ENCODE measurements around the gene ARFIP1.

ARFIP1 gene

GRCh38 chr4:152773953-152774352 lies 5.8 kb upstream of the ARFIP1 start:
- no peak for DNase-seq (ENCODE audit: insufficient read length, low spot score)
- no peak for TF ChIP-seq POLR2A (IDR thresholded peaks at IDR 0.05; ENCODE audit: low read depth, low read length)
- FAIRE-seq: no peak

- FAIRE-seq (no peak), DNase-seq (ENCODE audit: insufficient read length, low spot score) (no peak)
- TF ChIP-seq POLR2A (IDR thresholded peaks at IDR 0.05; ENCODE audit: low read depth, low read length): no peak
Observed at GRCh38 chr4:152776352-152776751, 3.4 kb upstream of the ARFIP1 start.

- FAIRE-seq (no peak), DNase-seq (ENCODE audit: insufficient read length, low spot score) (no peak)
- no peak for TF ChIP-seq POLR2A (IDR thresholded peaks at IDR 0.05; ENCODE audit: low read depth, low read length)
Observed at GRCh38 chr4:152777488-152777887, 2.3 kb upstream of the ARFIP1 start.

- FAIRE-seq: no peak
- no peak for TF ChIP-seq POLR2A (IDR thresholded peaks at IDR 0.05; ENCODE audit: low read depth, low read length)
- peak; percentile 4 for DNase-seq (ENCODE audit: insufficient read length, low spot score)
Observed at GRCh38 chr4:152778656-152779512, 870 bp upstream of the ARFIP1 start.

DNA sequence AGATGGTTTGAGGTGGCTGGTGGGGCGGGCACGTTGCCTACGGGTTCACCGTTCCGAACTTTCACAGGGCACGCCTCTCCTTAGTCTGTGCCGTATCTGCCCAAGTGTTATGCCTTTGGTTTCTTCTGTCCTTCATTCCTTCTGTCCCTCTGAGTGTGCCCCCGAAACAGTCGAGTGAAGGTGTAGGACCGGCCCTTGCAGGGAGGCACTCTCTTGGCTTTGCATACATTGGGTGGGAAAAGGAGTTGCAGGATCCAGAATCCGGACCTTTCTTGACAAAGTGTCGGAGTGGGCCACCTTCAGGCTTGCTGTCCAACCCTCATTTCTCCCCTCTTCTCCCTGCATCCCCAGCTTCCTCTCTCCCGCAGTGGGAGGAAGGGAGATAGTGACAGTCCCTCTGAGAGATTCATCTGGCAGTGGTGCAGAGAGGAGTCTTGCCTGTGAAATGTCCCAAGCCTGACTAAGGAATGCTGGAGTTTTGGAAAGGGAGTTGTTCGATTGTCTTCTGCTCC lies 569 bp downstream of the ARFIP1 start:
- no peak for FAIRE-seq
- DNase-seq (ENCODE audit: insufficient read length, low spot score): peak; percentile 4
- no peak for TF ChIP-seq POLR2A (IDR thresholded peaks at IDR 0.05; ENCODE audit: low read depth, low read length)

DNA sequence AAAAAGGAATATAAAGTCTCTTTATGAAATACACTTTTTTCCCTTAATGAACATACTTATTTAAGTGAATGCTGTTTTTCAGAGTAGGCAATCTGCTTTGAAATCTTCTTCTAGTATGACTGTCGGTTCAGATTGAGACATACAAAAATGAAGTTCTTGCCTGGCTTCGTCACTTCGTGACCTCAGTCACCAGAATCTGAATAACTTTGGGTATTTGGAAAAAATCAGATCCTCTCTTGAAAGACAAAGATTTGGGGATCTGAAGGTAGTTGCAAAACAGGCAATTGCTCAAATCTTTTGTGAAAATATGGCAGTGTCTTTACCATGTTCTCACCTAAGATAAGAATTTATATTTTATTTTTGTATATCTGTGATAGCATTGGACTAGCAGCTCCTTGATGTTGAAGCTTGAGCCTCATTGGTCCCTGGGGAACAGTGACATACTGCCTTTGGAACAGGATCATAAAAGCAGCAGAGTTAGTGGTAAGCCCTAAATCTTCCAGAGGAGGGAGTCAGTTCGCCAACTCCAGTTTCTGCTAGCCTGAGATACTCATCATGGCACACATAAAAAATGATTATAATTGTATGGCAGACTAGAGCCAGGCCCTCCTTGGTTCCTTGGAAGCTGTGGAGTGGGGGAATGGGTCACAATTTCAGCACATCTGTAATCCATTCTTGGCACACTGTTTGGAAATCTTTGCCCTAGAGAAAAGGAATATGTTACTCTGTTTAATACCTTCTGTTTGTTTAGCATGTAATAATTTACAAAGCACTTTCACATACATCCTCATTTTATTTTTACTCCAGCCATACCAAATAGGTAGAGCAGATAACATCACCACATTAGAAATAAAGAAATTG lies 5.0 kb downstream of the ARFIP1 start:
- no peak for TF ChIP-seq POLR2A (IDR thresholded peaks at IDR 0.05; ENCODE audit: low read depth, low read length)
- DNase-seq (ENCODE audit: insufficient read length, low spot score) (no peak), FAIRE-seq (no peak)

DNA sequence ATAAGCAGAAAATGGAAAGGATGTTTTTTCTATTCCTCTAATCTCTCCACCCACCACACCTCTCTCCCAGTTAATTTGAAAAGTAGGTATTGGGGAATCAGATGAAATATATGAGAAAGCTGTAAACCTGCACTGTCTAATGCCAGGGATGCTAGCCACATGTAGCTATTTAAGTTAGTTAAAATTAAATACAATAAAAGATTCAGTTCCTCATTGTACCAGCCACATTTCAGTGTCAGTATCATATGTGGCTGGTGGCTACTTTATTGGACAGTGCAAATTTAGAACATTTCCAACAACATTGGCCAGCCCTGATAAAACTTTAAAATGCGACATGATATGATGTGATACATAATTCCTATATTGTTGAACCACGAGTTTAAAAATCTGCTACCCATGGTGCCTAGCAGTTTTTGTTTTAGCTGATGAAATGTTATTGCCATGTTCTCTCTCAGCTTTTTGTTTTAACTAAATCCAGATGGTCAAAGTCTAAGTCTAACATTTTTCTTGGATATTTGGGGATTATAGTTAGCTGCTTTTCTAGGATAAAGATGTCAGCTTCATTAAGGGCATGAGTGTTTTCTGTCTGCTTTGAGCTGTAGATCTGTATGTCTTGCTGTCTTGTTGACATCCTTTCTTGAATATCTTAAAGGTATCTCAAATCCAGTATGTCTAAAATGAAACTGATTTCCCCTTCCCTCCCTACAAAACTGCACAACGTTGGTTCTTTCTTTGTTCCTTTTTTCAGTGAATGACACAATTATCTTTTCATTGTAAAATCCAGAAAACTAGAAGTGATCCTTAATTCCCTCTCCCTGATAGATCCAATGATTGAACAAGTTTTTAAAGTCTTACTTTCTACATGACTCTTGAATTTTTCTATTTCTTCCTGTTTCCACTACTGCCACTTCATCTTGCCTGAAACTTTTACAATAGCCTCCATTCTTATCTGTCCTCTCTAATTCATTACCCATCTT lies 6.2 kb downstream of the ARFIP1 start:
- TF ChIP-seq POLR2A (IDR thresholded peaks at IDR 0.05; ENCODE audit: low read depth, low read length): no peak
- DNase-seq (ENCODE audit: insufficient read length, low spot score) (no peak), FAIRE-seq (no peak)

DNA sequence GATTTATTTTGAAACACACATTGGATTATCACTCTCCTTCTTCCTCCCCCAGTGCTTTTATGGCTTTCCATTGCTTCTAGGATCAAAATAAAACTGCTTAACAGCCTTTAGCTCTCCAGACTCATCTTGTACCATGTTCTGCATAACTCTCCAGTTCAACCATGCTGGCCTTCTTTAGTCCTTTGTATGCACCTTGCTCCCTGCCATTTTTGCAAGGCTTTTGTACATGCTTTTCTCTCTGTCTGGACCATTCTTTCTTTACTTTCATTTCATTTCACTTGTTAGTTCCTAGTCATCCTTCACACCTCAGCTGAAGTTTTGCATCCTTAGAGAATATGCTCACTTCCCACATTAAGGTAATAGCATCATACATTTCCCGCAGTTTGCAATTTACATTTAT lies 6.9 kb downstream of the ARFIP1 start:
- FAIRE-seq (no peak), DNase-seq (ENCODE audit: insufficient read length, low spot score) (no peak)
- no peak for TF ChIP-seq POLR2A (IDR thresholded peaks at IDR 0.05; ENCODE audit: low read depth, low read length)

GRCh38 chr4:152795891-152796290 lies 16.1 kb downstream of the ARFIP1 start:
- TF ChIP-seq POLR2A (IDR thresholded peaks at IDR 0.05; ENCODE audit: low read depth, low read length): no peak
- FAIRE-seq (no peak), DNase-seq (ENCODE audit: insufficient read length, low spot score) (no peak)

GRCh38 chr4:152803541-152803940 lies 23.8 kb downstream of the ARFIP1 start:
- DNase-seq (ENCODE audit: insufficient read length, low spot score) (no peak), FAIRE-seq (no peak)
- TF ChIP-seq POLR2A (IDR thresholded peaks at IDR 0.05; ENCODE audit: low read depth, low read length): no peak

DNA sequence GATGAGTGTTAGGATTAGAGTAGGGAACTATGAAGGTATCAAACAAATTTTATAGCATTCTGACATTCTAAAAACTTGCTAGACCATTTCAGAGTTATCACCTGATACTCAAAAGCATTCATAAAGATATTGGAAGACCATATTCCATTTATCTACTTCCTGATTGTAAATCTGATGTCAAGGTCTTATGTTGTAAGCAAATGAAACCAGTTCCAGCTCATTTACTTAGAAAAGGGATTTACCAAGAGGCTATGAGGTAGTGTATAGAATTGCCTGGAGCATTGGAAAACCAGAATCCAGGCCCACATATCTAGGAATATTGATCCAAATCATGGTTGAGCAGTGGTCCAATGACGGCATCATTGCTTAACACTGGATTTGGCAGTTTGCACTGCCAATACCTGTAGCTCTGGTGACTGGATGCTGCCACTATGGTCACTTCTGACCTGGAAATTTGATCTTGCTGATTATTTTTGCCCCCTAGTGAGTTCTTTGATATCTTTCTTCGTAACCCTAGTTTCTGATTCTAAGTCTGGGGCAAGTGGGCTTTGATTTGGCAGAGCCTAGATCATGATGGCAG lies 25.4 kb downstream of the ARFIP1 start:
- no peak for TF ChIP-seq POLR2A (IDR thresholded peaks at IDR 0.05; ENCODE audit: low read depth, low read length)
- FAIRE-seq (no peak), DNase-seq (ENCODE audit: insufficient read length, low spot score) (no peak)

GRCh38 chr4:152805818-152806217 lies 26.1 kb downstream of the ARFIP1 start:
- no peak for TF ChIP-seq POLR2A (IDR thresholded peaks at IDR 0.05; ENCODE audit: low read depth, low read length)
- FAIRE-seq: no peak

More at GRCh38 chr4:152805818-152806217, 26.1 kb downstream of the ARFIP1 start:
- no peak for DNase-seq (ENCODE audit: insufficient read length, low spot score)
